Measurements from ENCODE around the gene CRIP3. TPM values are rescaled to one million over a fixed set of nuclear protein-coding genes. Genes with fewer than 3 reads are reported as not detected.

CRIP3 gene
- total and polyA plus RNA-seq, 2 of the 13 experiments (the other 11 are each of a cell fraction or from before 2014, with no cell fraction given), result 6.3 to 9.3 TPM

DNA sequence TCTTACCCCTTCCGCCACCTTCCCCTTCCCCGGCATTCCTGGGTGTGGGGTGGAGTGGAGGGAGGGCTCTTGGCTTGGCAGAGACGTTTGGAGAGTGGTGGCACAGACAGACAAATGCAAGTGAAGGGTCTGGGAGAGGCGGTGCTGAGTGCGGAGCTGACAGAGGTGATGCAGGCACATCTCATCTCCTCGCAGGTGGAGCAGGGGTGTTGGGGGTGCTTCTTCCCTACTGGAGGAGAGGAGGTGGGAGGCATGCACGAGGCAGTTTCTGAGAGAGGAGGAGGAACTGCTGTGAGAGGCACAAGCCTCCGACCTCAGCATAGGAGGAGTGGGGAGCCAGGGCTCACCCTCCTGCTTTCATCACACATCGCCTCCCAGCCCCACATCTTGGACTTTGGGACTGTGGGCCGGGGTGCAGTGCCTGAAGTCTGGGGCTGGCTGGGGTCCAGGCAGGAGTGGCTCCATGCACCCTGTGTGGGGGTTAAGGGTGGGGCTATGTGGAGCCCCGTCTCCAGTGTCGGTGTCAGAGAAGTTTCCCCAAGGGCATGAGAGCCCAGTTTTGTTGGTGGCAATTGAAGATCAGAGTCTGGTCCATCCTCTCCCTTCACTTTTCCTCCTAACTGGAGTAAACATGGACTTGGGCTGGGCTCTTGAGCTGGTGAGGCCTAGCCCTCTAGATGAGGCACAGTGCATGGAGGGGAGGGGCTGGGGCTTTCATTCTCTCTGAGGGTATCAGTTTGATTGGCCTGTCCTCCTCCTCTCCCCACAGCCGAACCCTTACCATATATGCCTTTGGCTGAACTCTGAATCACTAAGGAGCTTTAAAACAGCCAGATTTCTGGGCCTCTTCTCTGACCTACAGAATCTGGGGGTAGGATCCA, 30.7 kb downstream of the CRIP3 start (continued):
- TF ChIP-seq, protein P1, sequence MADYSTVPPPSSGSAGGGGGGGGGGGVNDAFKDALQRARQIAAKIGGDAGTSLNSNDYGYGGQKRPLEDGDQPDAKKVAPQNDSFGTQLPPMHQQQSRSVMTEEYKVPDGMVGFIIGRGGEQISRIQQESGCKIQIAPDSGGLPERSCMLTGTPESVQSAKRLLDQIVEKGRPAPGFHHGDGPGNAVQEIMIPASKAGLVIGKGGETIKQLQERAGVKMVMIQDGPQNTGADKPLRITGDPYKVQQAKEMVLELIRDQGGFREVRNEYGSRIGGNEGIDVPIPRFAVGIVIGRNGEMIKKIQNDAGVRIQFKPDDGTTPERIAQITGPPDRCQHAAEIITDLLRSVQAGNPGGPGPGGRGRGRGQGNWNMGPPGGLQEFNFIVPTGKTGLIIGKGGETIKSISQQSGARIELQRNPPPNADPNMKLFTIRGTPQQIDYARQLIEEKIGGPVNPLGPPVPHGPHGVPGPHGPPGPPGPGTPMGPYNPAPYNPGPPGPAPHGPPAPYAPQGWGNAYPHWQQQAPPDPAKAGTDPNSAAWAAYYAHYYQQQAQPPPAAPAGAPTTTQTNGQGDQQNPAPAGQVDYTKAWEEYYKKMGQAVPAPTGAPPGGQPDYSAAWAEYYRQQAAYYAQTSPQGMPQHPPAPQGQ (CRISPR knock-in tag; IDR thresholded peaks at IDR 0.05; ENCODE audit: borderline replicate concordance), result 0 out of 2 replicates have a peak, but pooled peaks have one; percentile 12
- TF ChIP-seq EP300 (IDR thresholded peaks at IDR 0.05; ENCODE audit: low read depth in 2 of 2, low read length in 2 of 2) (peak in 1 of 2 experiments; percentile 64; a peak in 2 of 4 replicates), EP300 (CRISPR knock-in tag; IDR thresholded peaks at IDR 0.05; ENCODE audit: borderline replicate concordance) (no peak), ZMAT3 (CRISPR knock-in tag; conservative IDR thresholded peaks at IDR 0.05) (0 out of 2 replicates have a peak, but pooled peaks have one; percentile 40), ATF7-NPFF (CRISPR knock-in tag; IDR thresholded peaks at IDR 0.05; ENCODE audit: low read depth) (peak; percentile 72; the same call in 1 of the 2 replicates), ZKSCAN1 (IDR thresholded peaks at IDR 0.05; ENCODE audit: low read length) (no peak), NR2F1 (CRISPR knock-in tag; IDR thresholded peaks at IDR 0.05) (peak in 1 of 2 experiments; percentile 34; a peak in 1 of 4 replicates), EEA1 (CRISPR knock-in tag; IDR thresholded peaks at IDR 0.05; ENCODE audit: borderline replicate concordance) (0 out of 2 replicates have a peak, but pooled peaks have one; percentile 45), ZMYM2 (CRISPR knock-in tag; IDR thresholded peaks at IDR 0.05) (peak; percentile 57; the same call in 1 of the 2 replicates), ZNF709 (CRISPR knock-in tag; IDR thresholded peaks at IDR 0.05) (no peak)
- TF ChIP-seq, protein P2, sequence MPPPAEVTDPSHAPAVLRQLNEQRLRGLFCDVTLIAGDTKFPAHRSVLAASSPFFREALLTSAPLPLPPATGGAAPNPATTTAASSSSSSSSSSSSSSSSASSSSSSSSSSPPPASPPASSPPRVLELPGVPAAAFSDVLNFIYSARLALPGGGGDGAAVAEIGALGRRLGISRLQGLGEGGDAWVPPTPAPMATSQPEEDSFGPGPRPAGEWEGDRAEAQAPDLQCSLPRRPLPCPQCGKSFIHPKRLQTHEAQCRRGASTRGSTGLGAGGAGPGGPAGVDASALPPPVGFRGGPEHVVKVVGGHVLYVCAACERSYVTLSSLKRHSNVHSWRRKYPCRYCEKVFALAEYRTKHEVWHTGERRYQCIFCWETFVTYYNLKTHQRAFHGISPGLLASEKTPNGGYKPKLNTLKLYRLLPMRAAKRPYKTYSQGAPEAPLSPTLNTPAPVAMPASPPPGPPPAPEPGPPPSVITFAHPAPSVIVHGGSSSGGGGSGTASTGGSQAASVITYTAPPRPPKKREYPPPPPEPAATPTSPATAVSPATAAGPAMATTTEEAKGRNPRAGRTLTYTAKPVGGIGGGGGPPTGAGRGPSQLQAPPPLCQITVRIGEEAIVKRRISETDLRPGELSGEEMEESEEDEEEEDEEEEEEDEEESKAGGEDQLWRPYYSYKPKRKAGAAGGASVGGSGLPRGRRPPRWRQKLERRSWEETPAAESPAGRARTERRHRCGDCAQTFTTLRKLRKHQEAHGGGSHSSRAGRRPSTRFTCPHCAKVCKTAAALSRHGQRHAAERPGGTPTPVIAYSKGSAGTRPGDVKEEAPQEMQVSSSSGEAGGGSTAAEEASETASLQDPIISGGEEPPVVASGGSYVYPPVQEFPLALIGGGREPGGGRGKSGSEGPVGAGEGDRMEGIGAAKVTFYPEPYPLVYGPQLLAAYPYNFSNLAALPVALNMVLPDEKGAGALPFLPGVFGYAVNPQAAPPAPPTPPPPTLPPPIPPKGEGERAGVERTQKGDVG (CRISPR knock-in tag; IDR thresholded peaks at IDR 0.05; ENCODE audit: borderline replicate concordance), result 0 out of 2 replicates have a peak, but pooled peaks have one; percentile 84
- TF ChIP-seq, protein P3, sequence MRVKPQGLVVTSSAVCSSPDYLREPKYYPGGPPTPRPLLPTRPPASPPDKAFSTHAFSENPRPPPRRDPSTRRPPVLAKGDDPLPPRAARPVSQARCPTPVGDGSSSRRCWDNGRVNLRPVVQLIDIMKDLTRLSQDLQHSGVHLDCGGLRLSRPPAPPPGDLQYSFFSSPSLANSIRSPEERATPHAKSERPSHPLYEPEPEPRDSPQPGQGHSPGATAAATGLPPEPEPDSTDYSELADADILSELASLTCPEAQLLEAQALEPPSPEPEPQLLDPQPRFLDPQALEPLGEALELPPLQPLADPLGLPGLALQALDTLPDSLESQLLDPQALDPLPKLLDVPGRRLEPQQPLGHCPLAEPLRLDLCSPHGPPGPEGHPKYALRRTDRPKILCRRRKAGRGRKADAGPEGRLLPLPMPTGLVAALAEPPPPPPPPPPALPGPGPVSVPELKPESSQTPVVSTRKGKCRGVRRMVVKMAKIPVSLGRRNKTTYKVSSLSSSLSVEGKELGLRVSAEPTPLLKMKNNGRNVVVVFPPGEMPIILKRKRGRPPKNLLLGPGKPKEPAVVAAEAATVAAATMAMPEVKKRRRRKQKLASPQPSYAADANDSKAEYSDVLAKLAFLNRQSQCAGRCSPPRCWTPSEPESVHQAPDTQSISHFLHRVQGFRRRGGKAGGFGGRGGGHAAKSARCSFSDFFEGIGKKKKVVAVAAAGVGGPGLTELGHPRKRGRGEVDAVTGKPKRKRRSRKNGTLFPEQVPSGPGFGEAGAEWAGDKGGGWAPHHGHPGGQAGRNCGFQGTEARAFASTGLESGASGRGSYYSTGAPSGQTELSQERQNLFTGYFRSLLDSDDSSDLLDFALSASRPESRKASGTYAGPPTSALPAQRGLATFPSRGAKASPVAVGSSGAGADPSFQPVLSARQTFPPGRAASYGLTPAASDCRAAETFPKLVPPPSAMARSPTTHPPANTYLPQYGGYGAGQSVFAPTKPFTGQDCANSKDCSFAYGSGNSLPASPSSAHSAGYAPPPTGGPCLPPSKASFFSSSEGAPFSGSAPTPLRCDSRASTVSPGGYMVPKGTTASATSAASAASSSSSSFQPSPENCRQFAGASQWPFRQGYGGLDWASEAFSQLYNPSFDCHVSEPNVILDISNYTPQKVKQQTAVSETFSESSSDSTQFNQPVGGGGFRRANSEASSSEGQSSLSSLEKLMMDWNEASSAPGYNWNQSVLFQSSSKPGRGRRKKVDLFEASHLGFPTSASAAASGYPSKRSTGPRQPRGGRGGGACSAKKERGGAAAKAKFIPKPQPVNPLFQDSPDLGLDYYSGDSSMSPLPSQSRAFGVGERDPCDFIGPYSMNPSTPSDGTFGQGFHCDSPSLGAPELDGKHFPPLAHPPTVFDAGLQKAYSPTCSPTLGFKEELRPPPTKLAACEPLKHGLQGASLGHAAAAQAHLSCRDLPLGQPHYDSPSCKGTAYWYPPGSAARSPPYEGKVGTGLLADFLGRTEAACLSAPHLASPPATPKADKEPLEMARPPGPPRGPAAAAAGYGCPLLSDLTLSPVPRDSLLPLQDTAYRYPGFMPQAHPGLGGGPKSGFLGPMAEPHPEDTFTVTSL (CRISPR knock-in tag; IDR thresholded peaks at IDR 0.05; ENCODE audit: borderline replicate concordance), result peak; percentile 65
- TF ChIP-seq, protein P4, sequence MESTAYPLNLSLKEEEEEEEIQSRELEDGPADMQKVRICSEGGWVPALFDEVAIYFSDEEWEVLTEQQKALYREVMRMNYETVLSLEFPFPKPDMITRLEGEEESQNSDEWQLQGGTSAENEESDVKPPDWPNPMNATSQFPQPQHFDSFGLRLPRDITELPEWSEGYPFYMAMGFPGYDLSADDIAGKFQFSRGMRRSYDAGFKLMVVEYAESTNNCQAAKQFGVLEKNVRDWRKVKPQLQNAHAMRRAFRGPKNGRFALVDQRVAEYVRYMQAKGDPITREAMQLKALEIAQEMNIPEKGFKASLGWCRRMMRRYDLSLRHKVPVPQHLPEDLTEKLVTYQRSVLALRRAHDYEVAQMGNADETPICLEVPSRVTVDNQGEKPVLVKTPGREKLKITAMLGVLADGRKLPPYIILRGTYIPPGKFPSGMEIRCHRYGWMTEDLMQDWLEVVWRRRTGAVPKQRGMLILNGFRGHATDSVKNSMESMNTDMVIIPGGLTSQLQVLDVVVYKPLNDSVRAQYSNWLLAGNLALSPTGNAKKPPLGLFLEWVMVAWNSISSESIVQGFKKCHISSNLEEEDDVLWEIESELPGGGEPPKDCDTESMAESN (CRISPR knock-in tag; conservative IDR thresholded peaks at IDR 0.05), result peak; percentile 70; the same call in 1 of the 2 replicates
